OCI-LY3 (cell line): ENCODE measurements around the gene CGB1.

Experiments used
- EZH2phosphoT487 ChIP-seq: fragments of 200-600 bp; shearing (Covaris generic); IDR thresholded peaks from 2 replicates; pipeline ENCODE4 v1.6.1; 2018; ENCODE audit warnings: antibody characterized with exemption, mixed run types, low read depth
- TF ChIP-seq, protein P1 (sequence below): fragments of 200-600, 300-600 bp; sonication (generic); IDR thresholded peaks from 2 replicates; pipeline ENCODE4 v1.5.1; 2014; ENCODE audit warnings: antibody characterized with exemption, low read length, low read depth

- TF ChIP-seq, protein P1, sequence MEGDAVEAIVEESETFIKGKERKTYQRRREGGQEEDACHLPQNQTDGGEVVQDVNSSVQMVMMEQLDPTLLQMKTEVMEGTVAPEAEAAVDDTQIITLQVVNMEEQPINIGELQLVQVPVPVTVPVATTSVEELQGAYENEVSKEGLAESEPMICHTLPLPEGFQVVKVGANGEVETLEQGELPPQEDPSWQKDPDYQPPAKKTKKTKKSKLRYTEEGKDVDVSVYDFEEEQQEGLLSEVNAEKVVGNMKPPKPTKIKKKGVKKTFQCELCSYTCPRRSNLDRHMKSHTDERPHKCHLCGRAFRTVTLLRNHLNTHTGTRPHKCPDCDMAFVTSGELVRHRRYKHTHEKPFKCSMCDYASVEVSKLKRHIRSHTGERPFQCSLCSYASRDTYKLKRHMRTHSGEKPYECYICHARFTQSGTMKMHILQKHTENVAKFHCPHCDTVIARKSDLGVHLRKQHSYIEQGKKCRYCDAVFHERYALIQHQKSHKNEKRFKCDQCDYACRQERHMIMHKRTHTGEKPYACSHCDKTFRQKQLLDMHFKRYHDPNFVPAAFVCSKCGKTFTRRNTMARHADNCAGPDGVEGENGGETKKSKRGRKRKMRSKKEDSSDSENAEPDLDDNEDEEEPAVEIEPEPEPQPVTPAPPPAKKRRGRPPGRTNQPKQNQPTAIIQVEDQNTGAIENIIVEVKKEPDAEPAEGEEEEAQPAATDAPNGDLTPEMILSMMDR: no peak
- no peak for TF ChIP-seq EZH2phosphoT487
Measured at GRCh38 chr19:49085868-49086232, 49.2 kb upstream of the CGB1 start.
